H9 (cell line): ENCODE measurements around the gene TXNDC11. TPM values are rescaled to one million over a fixed set of nuclear protein-coding genes. Genes with fewer than 3 reads are reported as not detected.
A peak's percentile ranks its signal among the peaks of the same experiment; 100 is the strongest.

Experiments used
- DNase-seq: peaks from one replicate; pipeline ENCODE4 v3.0.0-alpha.2; 2017
- H2AFZ ChIP-seq: one replicate; pipeline ENCODE4 v1.6.1; 2013; ENCODE audit warnings: mild to moderate bottlenecking, low read length, control low read depth, moderate library complexity
- H2AK5ac ChIP-seq: 2 replicates; pipeline ENCODE4 v1.6.1; 2013; ENCODE audit warnings: low read length, control low read depth, mixed read lengths; ENCODE audit not compliant: insufficient read length
- H2BK120ac ChIP-seq: one replicate; pipeline ENCODE4 v1.6.1; 2013; ENCODE audit warnings: low read depth, mild to moderate bottlenecking, low read length, control low read depth, inconsistent platforms; ENCODE audit not compliant: poor library complexity, severe bottlenecking
- H2BK12ac ChIP-seq: 2 replicates; pipeline ENCODE4 v1.6.1; 2013; ENCODE audit warnings: low read length, control low read depth, mixed read lengths, low read depth; ENCODE audit not compliant: insufficient read length
- H2BK15ac ChIP-seq: 2 replicates; pipeline ENCODE4 v1.6.1; 2013; ENCODE audit warnings: low read depth, low read length, control low read depth
- H2BK20ac ChIP-seq: one replicate; pipeline ENCODE4 v1.6.1; 2013; ENCODE audit warnings: low read depth, mild to moderate bottlenecking, low read length, control low read depth, inconsistent platforms; ENCODE audit not compliant: poor library complexity, severe bottlenecking
- H2BK5ac ChIP-seq: 2 replicates; pipeline ENCODE4 v1.6.1; 2013; ENCODE audit warnings: low read length, control low read depth, mixed read lengths; ENCODE audit not compliant: insufficient read length
- H3K14ac ChIP-seq: 2 replicates; pipeline ENCODE4 v1.6.1; 2013; ENCODE audit warnings: low read length, control low read depth; ENCODE audit not compliant: insufficient read depth
- H3K18ac ChIP-seq: 2 replicates; pipeline ENCODE4 v1.6.1; 2013; ENCODE audit warnings: low read depth, mild to moderate bottlenecking, mixed read lengths, low read length, control low read depth; ENCODE audit not compliant: insufficient read length
- H3K23ac ChIP-seq: 2 replicates; pipeline ENCODE4 v1.6.1; 2013; ENCODE audit warnings: low read length, control low read depth, mixed read lengths, low read depth; ENCODE audit not compliant: insufficient read length
- H3K23me2 ChIP-seq: 2 replicates; pipeline ENCODE4 v1.6.1; 2013; ENCODE audit warnings: low read depth, mild to moderate bottlenecking, mixed read lengths, low read length, control low read depth; ENCODE audit not compliant: insufficient read length, poor library complexity, severe bottlenecking
- H3K27ac ChIP-seq: 2 replicates; pipeline ENCODE4 v1.5.1; 2013; ENCODE audit warnings: low read length, control low read depth, mixed read lengths, low read depth; ENCODE audit not compliant: insufficient read length
- H3K27me3 ChIP-seq: 2 replicates; pipeline ENCODE4 v1.6.1; 2013; ENCODE audit warnings: low read length, control low read depth, inconsistent platforms; ENCODE audit not compliant: insufficient read depth
- H3K4ac ChIP-seq: 2 replicates; pipeline ENCODE4 v1.6.1; 2013; ENCODE audit warnings: low read depth, mild to moderate bottlenecking, control low read depth, inconsistent platforms, low read length, moderate library complexity
- H3K4me1 ChIP-seq: 2 replicates; pipeline ENCODE4 v1.6.1; 2013; ENCODE audit warnings: low read length, control low read depth, inconsistent platforms; ENCODE audit not compliant: insufficient read depth
- H3K4me2 ChIP-seq: 2 replicates; pipeline ENCODE4 v1.6.1; 2013; ENCODE audit warnings: low read length, control low read depth, mixed read lengths; ENCODE audit not compliant: insufficient read length, insufficient read depth
- H3K56ac ChIP-seq: 2 replicates; pipeline ENCODE4 v1.6.1; 2013; ENCODE audit warnings: low read depth, mild to moderate bottlenecking, mixed read lengths, low read length, control low read depth; ENCODE audit not compliant: insufficient read length
- H3K79me1 ChIP-seq: 2 replicates; pipeline ENCODE4 v1.6.1; 2013; ENCODE audit warnings: low read depth, mild to moderate bottlenecking, moderate library complexity, low read length, control low read depth, inconsistent platforms; ENCODE audit not compliant: insufficient read depth, poor library complexity, severe bottlenecking
- H3K79me2 ChIP-seq: 2 replicates; pipeline ENCODE4 v1.6.1; 2013; ENCODE audit warnings: low read length, control low read depth, inconsistent platforms; ENCODE audit not compliant: insufficient read depth
- H3K9ac ChIP-seq: 2 replicates; pipeline ENCODE4 v1.6.1; 2013; ENCODE audit warnings: low read length, control low read depth, mixed read lengths; ENCODE audit not compliant: insufficient read length; ENCODE audit errors: extremely low read depth
- H3K9me3 ChIP-seq: one replicate; pipeline ENCODE4 v1.6.1; 2013; ENCODE audit warnings: low read depth, low read length, inconsistent platforms; ENCODE audit not compliant: control insufficient read depth
- H3T11ph ChIP-seq: one replicate; pipeline ENCODE4 v1.6.1; 2013; ENCODE audit warnings: mild to moderate bottlenecking, low read length, control low read depth, inconsistent platforms
- H4K20me1 ChIP-seq: one replicate; pipeline ENCODE4 v1.6.1; 2013; ENCODE audit not compliant: control insufficient read depth, insufficient read length, insufficient read depth
- H4K5ac ChIP-seq: 2 replicates; pipeline ENCODE4 v1.6.1; 2013; ENCODE audit warnings: low read depth, mild to moderate bottlenecking, mixed read lengths, low read length, control low read depth; ENCODE audit not compliant: insufficient read length
- H4K8ac ChIP-seq: replicated peaks from 2 replicates; pipeline ENCODE4 v1.6.1; 2013; ENCODE audit warnings: low read length, control low read depth, mixed read lengths, low read depth; ENCODE audit not compliant: insufficient read length
- H4K91ac ChIP-seq: 2 replicates; pipeline ENCODE4 v1.6.1; 2013; ENCODE audit warnings: low read depth, mild to moderate bottlenecking, moderate library complexity, mixed read lengths, low read length, control low read depth; ENCODE audit not compliant: insufficient read length
- H3K27ac Mint-ChIP-seq, 3 experiments: 2 replicates in 2 of 3; 3 replicates in 1 of 3; pipeline ENCODE4 v1.8.0; 2020 to 2021; ENCODE audit warnings: mixed read lengths in 3 of 3, mild to moderate bottlenecking in 1 of 3, moderate library complexity in 1 of 3
- H3K27me3 Mint-ChIP-seq: 2 replicates; pipeline ENCODE4 v1.8.0; 2021; ENCODE audit warnings: low read depth, mild to moderate bottlenecking, moderate library complexity, mixed read lengths
- H3K36me3 Mint-ChIP-seq, 3 experiments: 2 replicates in 2 of 3; 3 replicates in 1 of 3; pipeline ENCODE4 v1.8.0; 2020 to 2021; ENCODE audit warnings: low read depth in 3 of 3, mixed read lengths in 3 of 3; ENCODE audit not compliant: insufficient read depth in 1 of 3
- H3K4me1 Mint-ChIP-seq, 2 experiments: 2 replicates each; pipeline ENCODE4 v1.8.0; 2020; ENCODE audit warnings: mixed read lengths in 2 of 2
- H3K4me3 Mint-ChIP-seq, 2 experiments: 2 replicates in 1 of 2; 3 replicates in 1 of 2; pipeline ENCODE4 v1.8.0; 2020 to 2021; ENCODE audit warnings: mild to moderate bottlenecking in 2 of 2, mixed read lengths in 2 of 2, moderate library complexity in 1 of 2
- H3K9me3 Mint-ChIP-seq, 2 experiments: 2 replicates in 1 of 2; 3 replicates in 1 of 2; pipeline ENCODE4 v1.8.0; 2020; ENCODE audit warnings: mild to moderate bottlenecking in 2 of 2, mixed read lengths in 2 of 2, moderate library complexity in 1 of 2
- CTCF ChIP-seq: fragments of 200-600 bp; sonication (generic); conservative IDR thresholded peaks from 3 replicates; pipeline ENCODE4 v1.8.0; 2021; ENCODE audit warnings: antibody characterized with exemption, mild to moderate bottlenecking
- WGBS: extraction: QIAGEN DNeasy Blood & Tissue Kit; methylation state at CpG from one replicate; pipeline ENCODE4 v1.1.7; 2013; ENCODE audit warnings: missing lambda C conversion rate, low lambda C conversion rate, mixed read lengths; ENCODE audit not compliant: insufficient read length; ENCODE audit errors: extremely low coverage; 5-methylcytosine and 5-hydroxymethylcytosine counted together
- total RNA-seq: library from RNA; stranded (reverse); gene quantifications from 2 replicates; pipeline ENCODE4 v1.2.1, GENCODE V29; 2021

TXNDC11 gene
- total RNA-seq, 1 experiment from 2014 or later = 12.2 TPM

GRCh38 chr16:11679941-11680911 lies 62.4 kb downstream of the TXNDC11 start:
- Histone ChIP-seq H2BK20ac (no peak overlapping the region), H3K23ac (no peak overlapping the region), H4K91ac (no peak overlapping the region), H3K27ac (no peak overlapping the region), H3K27me3 (no peaks in the 10 kb centered on the region), H4K20me1 (no peaks in the 10 kb centered on the region), H3K79me2 (no peaks in the 10 kb centered on the region), H2BK15ac (no peak overlapping the region), H2BK12ac (no peak overlapping the region), H4K8ac (no peak overlapping the region), H3K14ac (no peak overlapping the region), H3K9me3 (no peaks in the 10 kb centered on the region), H2BK120ac (no peak overlapping the region), H3T11ph (no peak overlapping the region), H2BK5ac (no peak overlapping the region), H3K4ac (no peak overlapping the region), H3K4me2 (no peak overlapping the region), H3K4me1 (no peaks in the 10 kb centered on the region), H3K18ac (no peak overlapping the region), H2AFZ (no peak overlapping the region), H3K23me2 (no peaks in the 10 kb centered on the region), H3K9ac (no peak overlapping the region), H3K56ac (no peak overlapping the region), H3K79me1 (no peaks in the 10 kb centered on the region), H2AK5ac (no peak overlapping the region), H4K5ac (no peak overlapping the region)
- no peaks in the 10 kb centered on the region for H3K9me3 Mint-ChIP-seq
- no peak overlapping the region for H3K4me3 Mint-ChIP-seq
- H3K4me1 Mint-ChIP-seq = peaks cover 9 to 18% of the 10 kb centered on the region in 2 experiments; a peak in 3 of 4 replicates
- TF ChIP-seq CTCF = no peak
- WGBS = no CpG with 5 or more reads among the region's 12 CpGs
- no peak for DNase-seq
- H3K27ac Mint-ChIP-seq = peak overlapping the region in 2 of 3 experiments; percentile 19 to 76; a peak in 2 of 7 replicates
- no peaks in the 10 kb centered on the region for H3K27me3 Mint-ChIP-seq
- H3K36me3 Mint-ChIP-seq = peaks cover 20 to 62% (median 51%) of the 10 kb centered on the region in 3 experiments
